WTC11 (cell line): Measurements from ENCODE around the gene ZC3H14. TPM values are rescaled to one million over a fixed set of nuclear protein-coding genes. Genes with fewer than 3 reads are reported as not detected.

ENCODE experiments used
- ATAC-seq: fragments of 200-7000 bp; cut with Tn5 transposase; 2 replicates; pipeline ENCODE4 v1.10.0; 2021; ENCODE audit warnings: mild to moderate bottlenecking, moderate library complexity
- CTCF ChIA-PET: fragments of 300-600 bp; sonication (Branson Sonifier 250); formaldehyde crosslinking; loops from one replicate; lab custom pipeline; 2021; ENCODE audit warnings: antibody characterized with exemption; lab: Charles Lee
- POLR2A ChIA-PET: fragments of 350-600 bp; sonication (Branson Sonifier 250); formaldehyde crosslinking; loops from one replicate; lab custom pipeline; 2021; ENCODE audit warnings: antibody characterized with exemption; lab: Charles Lee
- DNase-seq: peaks from one replicate; pipeline ENCODE4 v3.0.0; 2021; ENCODE audit warnings: low spot score
- H3K27ac Mint-ChIP-seq: 2 replicates; pipeline ENCODE4 v1.8.0; 2021; ENCODE audit warnings: mixed read lengths
- H3K27me3 Mint-ChIP-seq: 2 replicates; pipeline ENCODE4 v1.8.0; 2021; ENCODE audit warnings: low read depth, mild to moderate bottlenecking, moderate library complexity, mixed read lengths
- H3K36me3 Mint-ChIP-seq: 2 replicates; pipeline ENCODE4 v1.8.0; 2021; ENCODE audit warnings: mixed read lengths
- H3K4me1 Mint-ChIP-seq: 2 replicates; pipeline ENCODE4 v1.8.0; 2022; ENCODE audit warnings: mixed read lengths
- H3K4me3 Mint-ChIP-seq: 2 replicates; pipeline ENCODE4 v1.8.0; 2021; ENCODE audit warnings: mild to moderate bottlenecking, moderate library complexity, mixed read lengths
- H3K9me3 Mint-ChIP-seq: 2 replicates; pipeline ENCODE4 v1.8.0; 2021; ENCODE audit warnings: mixed read lengths
- ARID4B ChIP-seq: sonication (generic); formaldehyde crosslinking; IDR thresholded peaks from 2 replicates; pipeline ENCODE4 v1.8.0; 2023; ENCODE audit warnings: missing genetic modification reagents, mild to moderate bottlenecking, borderline replicate concordance
- CBFB ChIP-seq: sonication (generic); formaldehyde crosslinking; IDR thresholded peaks from 2 replicates; pipeline ENCODE4 v1.8.1; 2022; ENCODE audit warnings: mild to moderate bottlenecking, low read depth, missing genetic modification reagents
- EMX1 ChIP-seq: fragments of 250-450 bp; sonication (Bioruptor Pico); IDR thresholded peaks from 2 replicates; pipeline ENCODE4 v1.8.0; 2021; ENCODE audit warnings: mild to moderate bottlenecking
- IRF2 ChIP-seq: sonication (generic); formaldehyde crosslinking; IDR thresholded peaks from 2 replicates; pipeline ENCODE4 v1.8.0; 2022; ENCODE audit warnings: low read depth, missing genetic modification reagents, borderline replicate concordance
- JAZF1 ChIP-seq: fragments of 250-450 bp; sonication (Bioruptor Pico); IDR thresholded peaks from 2 replicates; pipeline ENCODE4 v1.9.0; 2021; ENCODE audit warnings: moderate library complexity, mild to moderate bottlenecking, inconsistent platforms
- TEAD1 ChIP-seq: sonication (generic); formaldehyde crosslinking; IDR thresholded peaks from 2 replicates; pipeline ENCODE4 v1.8.0; 2022; ENCODE audit warnings: mild to moderate bottlenecking, missing genetic modification reagents
- ZNF219 ChIP-seq: sonication (generic); formaldehyde crosslinking; IDR thresholded peaks from 2 replicates; pipeline ENCODE4 v1.8.0; 2023; ENCODE audit warnings: missing genetic modification reagents, mild to moderate bottlenecking, borderline replicate concordance
- ZNF263 ChIP-seq: sonication (generic); formaldehyde crosslinking; IDR thresholded peaks from 2 replicates; pipeline ENCODE4 v1.8.1; 2022; ENCODE audit warnings: low read depth, mild to moderate bottlenecking, moderate library complexity, missing genetic modification reagents
- ZNF317 ChIP-seq: sonication (generic); formaldehyde crosslinking; IDR thresholded peaks from 2 replicates; pipeline ENCODE4 v1.8.1; 2023; ENCODE audit warnings: low read depth, mild to moderate bottlenecking, moderate library complexity, missing genetic modification reagents, borderline replicate concordance
- ZNF396 ChIP-seq: fragments of 250-450 bp; sonication (Bioruptor Pico); IDR thresholded peaks from 2 replicates; pipeline ENCODE4 v1.8.0; 2021; ENCODE audit warnings: mild to moderate bottlenecking, moderate library complexity, borderline replicate concordance
- ZNF512 ChIP-seq: sonication (generic); formaldehyde crosslinking; IDR thresholded peaks from 2 replicates; pipeline ENCODE4 v1.8.1; 2022; ENCODE audit warnings: missing genetic modification reagents, borderline replicate concordance
- total RNA-seq: library from RNA; stranded (reverse); gene quantifications from 3 replicates; pipeline ENCODE4 v1.2.3, GENCODE V29; 2021
- TF ChIP-seq, protein P1 (sequence below): sonication (generic); formaldehyde crosslinking; IDR thresholded peaks from 2 replicates; pipeline ENCODE4 v1.8.1; 2023; ENCODE audit warnings: mild to moderate bottlenecking, moderate library complexity, missing genetic modification reagents
- TF ChIP-seq, protein P2 (sequence below): sonication (generic); formaldehyde crosslinking; IDR thresholded peaks from 2 replicates; pipeline ENCODE4 v1.8.0; 2022; ENCODE audit warnings: mild to moderate bottlenecking, missing genetic modification reagents
- TF ChIP-seq, protein P3 (sequence below): sonication (generic); formaldehyde crosslinking; IDR thresholded peaks from 2 replicates; pipeline ENCODE4 v1.8.1; 2023; ENCODE audit warnings: mild to moderate bottlenecking, missing genetic modification reagents, borderline replicate concordance
- TF ChIP-seq, protein P4 (sequence below): fragments of 200-600 bp; IDR thresholded peaks from 2 replicates; pipeline ENCODE4 v1.8.0; 2022; ENCODE audit warnings: antibody characterized with exemption

The ZC3H14 gene
- total RNA-seq, 1 experiment from 2014 or later, result 64.9 TPM

DNA sequence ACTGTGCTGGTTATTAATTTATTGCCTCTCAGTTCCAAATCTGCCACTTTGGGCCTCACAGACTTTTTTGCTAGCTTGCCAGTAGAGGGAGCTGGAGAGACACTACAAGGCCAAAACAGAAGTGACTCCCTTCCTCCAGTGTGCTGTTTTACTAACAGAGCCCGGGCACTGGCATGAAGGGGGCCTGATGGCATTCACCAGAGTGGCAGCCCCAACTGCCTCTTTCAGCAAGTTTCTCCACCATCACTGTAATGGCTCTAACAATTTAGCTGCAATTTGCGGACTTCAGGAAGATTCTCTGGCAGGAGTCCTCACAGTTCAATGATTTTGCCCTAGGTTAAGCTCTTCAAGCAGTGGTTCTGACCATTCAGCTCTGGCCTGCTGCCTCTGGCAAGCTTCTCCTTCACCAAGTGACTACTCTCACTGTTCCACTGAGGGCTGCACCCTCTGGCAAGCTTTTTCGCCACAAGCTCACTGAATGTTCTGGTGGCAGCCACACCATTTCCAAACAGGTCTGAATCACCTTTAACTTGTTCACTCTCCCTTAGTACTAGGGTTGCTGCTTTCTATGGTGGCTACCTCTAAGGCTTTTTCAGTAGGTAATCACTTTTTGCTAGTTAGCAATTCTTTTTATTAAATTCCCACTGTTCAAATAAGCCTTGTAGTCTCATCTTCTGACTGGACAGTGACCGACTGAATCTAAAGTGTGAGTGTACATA is 104.9 kb downstream of the ZC3H14 start:
- CTCF ChIA-PET, result interaction anchor here (0.6 to 3.1 kb wide), 34 partner anchors 8 to 1272 kb away, joined by 3 to 18 read pairs (median 3); partner anchors contain the start of genes EML5 and TTC8

DNA sequence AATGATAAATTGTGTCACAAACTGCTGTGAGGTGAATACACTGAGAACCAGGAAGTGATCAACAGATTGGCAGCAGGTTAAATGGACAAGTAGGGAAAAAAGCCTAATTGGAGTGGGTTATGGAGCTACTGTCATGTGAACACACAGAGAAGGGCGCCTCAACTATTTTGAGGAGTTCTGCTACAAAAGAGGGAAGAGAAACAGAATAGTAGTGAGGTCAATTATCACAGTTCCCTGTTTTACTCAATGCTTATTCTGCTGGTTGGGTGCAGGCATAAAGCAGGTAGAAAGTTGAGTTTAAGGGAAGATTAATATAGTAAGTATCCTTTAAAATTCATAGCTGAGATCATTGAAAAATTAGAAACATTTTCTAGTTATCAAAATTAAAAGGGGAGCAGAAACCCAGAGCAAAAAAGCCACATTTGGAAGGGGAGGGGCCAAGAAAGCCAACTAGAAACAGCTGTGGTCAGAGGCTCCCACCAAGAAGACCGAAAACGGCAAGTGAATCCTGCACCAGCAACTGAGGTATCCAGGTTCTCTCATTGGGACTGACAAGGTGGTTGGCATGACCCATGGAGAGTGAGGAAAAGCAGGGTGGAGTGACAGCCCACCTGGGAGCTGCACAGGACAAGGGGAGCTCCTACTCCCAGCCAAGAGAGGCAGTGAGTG is 105.7 kb downstream of the ZC3H14 start:
- ATAC-seq, result no peak
- TF ChIP-seq JAZF1 (CRISPR knock-in tag) (no peak), EMX1 (no peak), ARID4B (CRISPR knock-in tag) (no peak), IRF2 (no peak), TEAD1 (no peak), ZNF396 (CRISPR knock-in tag) (no peak), ZNF317 (no peak), ZNF219 (CRISPR knock-in tag) (no peak), ZNF512 (CRISPR knock-in tag) (no peak), ZNF263 (CRISPR knock-in tag) (no peak), CBFB (CRISPR knock-in tag) (no peak)
- TF ChIP-seq, protein P1, sequence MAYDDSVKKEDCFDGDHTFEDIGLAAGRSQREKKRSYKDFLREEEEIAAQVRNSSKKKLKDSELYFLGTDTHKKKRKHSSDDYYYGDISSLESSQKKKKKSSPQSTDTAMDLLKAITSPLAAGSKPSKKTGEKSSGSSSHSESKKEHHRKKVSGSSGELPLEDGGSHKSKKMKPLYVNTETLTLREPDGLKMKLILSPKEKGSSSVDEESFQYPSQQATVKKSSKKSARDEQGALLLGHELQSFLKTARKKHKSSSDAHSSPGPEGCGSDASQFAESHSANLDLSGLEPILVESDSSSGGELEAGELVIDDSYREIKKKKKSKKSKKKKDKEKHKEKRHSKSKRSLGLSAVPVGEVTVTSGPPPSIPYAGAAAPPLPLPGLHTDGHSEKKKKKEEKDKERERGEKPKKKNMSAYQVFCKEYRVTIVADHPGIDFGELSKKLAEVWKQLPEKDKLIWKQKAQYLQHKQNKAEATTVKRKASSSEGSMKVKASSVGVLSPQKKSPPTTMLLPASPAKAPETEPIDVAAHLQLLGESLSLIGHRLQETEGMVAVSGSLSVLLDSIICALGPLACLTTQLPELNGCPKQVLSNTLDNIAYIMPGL, result no peak
- TF ChIP-seq, protein P2, sequence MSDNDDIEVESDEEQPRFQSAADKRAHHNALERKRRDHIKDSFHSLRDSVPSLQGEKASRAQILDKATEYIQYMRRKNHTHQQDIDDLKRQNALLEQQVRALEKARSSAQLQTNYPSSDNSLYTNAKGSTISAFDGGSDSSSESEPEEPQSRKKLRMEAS (CRISPR knock-in tag), result no peak

More for the DNA sequence above, 104.9 kb downstream of the ZC3H14 start:
- Mint-ChIP-seq H3K27ac (no peak overlapping the region), H3K4me1 (no peaks in the 10 kb centered on the region), H3K9me3 (peaks cover 13% of the 10 kb centered on the region), H3K27me3 (peaks cover 9% of the 10 kb centered on the region), H3K36me3 (no peaks in the 10 kb centered on the region)
- DNase-seq, result peak; percentile 38
- TF ChIP-seq, protein P3, sequence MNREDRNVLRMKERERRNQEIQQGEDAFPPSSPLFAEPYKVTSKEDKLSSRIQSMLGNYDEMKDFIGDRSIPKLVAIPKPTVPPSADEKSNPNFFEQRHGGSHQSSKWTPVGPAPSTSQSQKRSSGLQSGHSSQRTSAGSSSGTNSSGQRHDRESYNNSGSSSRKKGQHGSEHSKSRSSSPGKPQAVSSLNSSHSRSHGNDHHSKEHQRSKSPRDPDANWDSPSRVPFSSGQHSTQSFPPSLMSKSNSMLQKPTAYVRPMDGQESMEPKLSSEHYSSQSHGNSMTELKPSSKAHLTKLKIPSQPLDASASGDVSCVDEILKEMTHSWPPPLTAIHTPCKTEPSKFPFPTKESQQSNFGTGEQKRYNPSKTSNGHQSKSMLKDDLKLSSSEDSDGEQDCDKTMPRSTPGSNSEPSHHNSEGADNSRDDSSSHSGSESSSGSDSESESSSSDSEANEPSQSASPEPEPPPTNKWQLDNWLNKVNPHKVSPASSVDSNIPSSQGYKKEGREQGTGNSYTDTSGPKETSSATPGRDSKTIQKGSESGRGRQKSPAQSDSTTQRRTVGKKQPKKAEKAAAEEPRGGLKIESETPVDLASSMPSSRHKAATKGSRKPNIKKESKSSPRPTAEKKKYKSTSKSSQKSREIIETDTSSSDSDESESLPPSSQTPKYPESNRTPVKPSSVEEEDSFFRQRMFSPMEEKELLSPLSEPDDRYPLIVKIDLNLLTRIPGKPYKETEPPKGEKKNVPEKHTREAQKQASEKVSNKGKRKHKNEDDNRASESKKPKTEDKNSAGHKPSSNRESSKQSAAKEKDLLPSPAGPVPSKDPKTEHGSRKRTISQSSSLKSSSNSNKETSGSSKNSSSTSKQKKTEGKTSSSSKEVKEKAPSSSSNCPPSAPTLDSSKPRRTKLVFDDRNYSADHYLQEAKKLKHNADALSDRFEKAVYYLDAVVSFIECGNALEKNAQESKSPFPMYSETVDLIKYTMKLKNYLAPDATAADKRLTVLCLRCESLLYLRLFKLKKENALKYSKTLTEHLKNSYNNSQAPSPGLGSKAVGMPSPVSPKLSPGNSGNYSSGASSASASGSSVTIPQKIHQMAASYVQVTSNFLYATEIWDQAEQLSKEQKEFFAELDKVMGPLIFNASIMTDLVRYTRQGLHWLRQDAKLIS (CRISPR knock-in tag), result no peak
- TF ChIP-seq, protein P4, sequence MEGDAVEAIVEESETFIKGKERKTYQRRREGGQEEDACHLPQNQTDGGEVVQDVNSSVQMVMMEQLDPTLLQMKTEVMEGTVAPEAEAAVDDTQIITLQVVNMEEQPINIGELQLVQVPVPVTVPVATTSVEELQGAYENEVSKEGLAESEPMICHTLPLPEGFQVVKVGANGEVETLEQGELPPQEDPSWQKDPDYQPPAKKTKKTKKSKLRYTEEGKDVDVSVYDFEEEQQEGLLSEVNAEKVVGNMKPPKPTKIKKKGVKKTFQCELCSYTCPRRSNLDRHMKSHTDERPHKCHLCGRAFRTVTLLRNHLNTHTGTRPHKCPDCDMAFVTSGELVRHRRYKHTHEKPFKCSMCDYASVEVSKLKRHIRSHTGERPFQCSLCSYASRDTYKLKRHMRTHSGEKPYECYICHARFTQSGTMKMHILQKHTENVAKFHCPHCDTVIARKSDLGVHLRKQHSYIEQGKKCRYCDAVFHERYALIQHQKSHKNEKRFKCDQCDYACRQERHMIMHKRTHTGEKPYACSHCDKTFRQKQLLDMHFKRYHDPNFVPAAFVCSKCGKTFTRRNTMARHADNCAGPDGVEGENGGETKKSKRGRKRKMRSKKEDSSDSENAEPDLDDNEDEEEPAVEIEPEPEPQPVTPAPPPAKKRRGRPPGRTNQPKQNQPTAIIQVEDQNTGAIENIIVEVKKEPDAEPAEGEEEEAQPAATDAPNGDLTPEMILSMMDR, result peak; percentile 69; the same call in 1 of the 2 replicates
- TF ChIP-seq, all 79 proteins: peak for 1
- peak; percentile 95 for ATAC-seq
- H3K4me3 Mint-ChIP-seq, result no peak overlapping the region
- POLR2A ChIA-PET, result interaction anchor here (0.5 kb wide), 1 partner anchor 13 kb away, joined by 3 read pairs; no protein-coding TSS in a partner anchor

More for the DNA sequence above, 105.7 kb downstream of the ZC3H14 start:
- Mint-ChIP-seq H3K9me3 (peaks cover 19% of the 10 kb centered on the region), H3K4me1 (no peaks in the 10 kb centered on the region), H3K27me3 (peaks cover 9% of the 10 kb centered on the region), H3K36me3 (no peaks in the 10 kb centered on the region), H3K27ac (no peak overlapping the region), H3K4me3 (no peak overlapping the region)
- DNase-seq, result no peak
- CTCF ChIA-PET, result interaction anchor here (0.7 to 3.1 kb wide), 6 partner anchors 10 to 479 kb away, joined by 3 to 9 read pairs (median 4); no protein-coding TSS in a partner anchor
- POLR2A ChIA-PET, result no interaction called here
